Posterior vena cava (tissue), 2 donors: Measurements from ENCODE around the gene ZFP36. TPM values are rescaled to one million over a fixed set of nuclear protein-coding genes. Genes with fewer than 3 reads are reported as not detected.

Experiments
- microRNA-seq, 2 donors: library from miRNA; unstranded; fragments of <30 nt; microRNA quantifications; one replicate each; pipeline ENCODE4 v1.2.0, GENCODE V29; 2020 to 2021; ENCODE audit warnings: borderline microRNAs expressed in 2 of 2
- total RNA-seq, 2 donors: library from RNA; stranded (reverse); fragmentation: NEBNext Ultra II Directional; extraction: Animal tissue kit (Norgen Biotek cat#: 25700); gene quantifications; one replicate each; pipeline ENCODE4 v1.2.1, GENCODE V29; 2021
- donor health status: DM: yes; HTN: yes; CAD: no.
- donor health status: DM: yes; HTN: yes; CAD: no.

ZFP36 gene
- total RNA-seq, 2 donors from 2014 or later: 258 to 509 TPM

Small RNA genes lying within 50 kb of the gene (microRNA-seq; reads per million reads assigned to microRNA genes)
- 0 reads per million in 2 donors for gene MIR4530

Other genes starting within 250 kb of the ZFP36 start
- gene NCCRP1, start 209.9 kb upstream of the ZFP36 start, total RNA-seq: not detected
- gene SYCN, start 202.6 kb upstream of the ZFP36 start, total RNA-seq: not detected
- gene IFNL3, start 161.8 kb upstream of the ZFP36 start, total RNA-seq: not detected
- gene IFNL4, start 158.0 kb upstream of the ZFP36 start, total RNA-seq: not detected
- gene IFNL2, start 138.5 kb upstream of the ZFP36 start, total RNA-seq: not detected
- not detected for gene IFNL1, start 110.4 kb upstream of the ZFP36 start, total RNA-seq
- gene LRFN1, start 86.0 kb upstream of the ZFP36 start, total RNA-seq: under 1 TPM; 0.29 to 0.32 TPM
- gene GMFG, start 70.8 kb upstream of the ZFP36 start, total RNA-seq: 10 to 100 TPM; 35.0 to 48.4 TPM
- gene SAMD4B, start 64.4 kb upstream of the ZFP36 start, total RNA-seq: 100 to 1,000 TPM in 1 of 2 donors, 10 to 100 TPM in 1; 74.5 to 119 TPM
- gene PAF1, start 15.7 kb upstream of the ZFP36 start, total RNA-seq: 10 to 100 TPM; 26.0 to 28.5 TPM
- 10 to 100 TPM; 32.7 to 33.3 TPM for gene MED29, start 15.5 kb upstream of the ZFP36 start, total RNA-seq
- gene PLEKHG2, start 5.8 kb downstream of the ZFP36 start, total RNA-seq: 10 to 100 TPM; 38.1 to 48.6 TPM
- gene RPS16, start 29.1 kb downstream of the ZFP36 start, total RNA-seq: 1,000 to 10,000 TPM; 1,159 to 1,295 TPM
- gene SUPT5H, start 38.7 kb downstream of the ZFP36 start, total RNA-seq: 10 to 100 TPM; 67.0 to 74.9 TPM
- gene TIMM50, start 74.0 kb downstream of the ZFP36 start, total RNA-seq: 10 to 100 TPM; 44.5 to 45.5 TPM
- not detected for gene DLL3, start 92.1 kb downstream of the ZFP36 start, total RNA-seq
- not detected for gene SELENOV, start 108.3 kb downstream of the ZFP36 start, total RNA-seq
- 1 to 10 TPM; 2.4 to 2.9 TPM for gene EID2B, start 126.0 kb downstream of the ZFP36 start, total RNA-seq
- gene EID2, start 133.3 kb downstream of the ZFP36 start, total RNA-seq: 10 to 100 TPM; 12.9 to 13.0 TPM
- gene LGALS13, start 195.7 kb downstream of the ZFP36 start, total RNA-seq: not detected
- not detected for gene LGALS16, start 249.1 kb downstream of the ZFP36 start, total RNA-seq